A673 (cell line): ENCODE data around the gene NOX4.
"Not testable (repeated sequence)": the region's sequence is repeated elsewhere in the genome, so short reads cannot be mapped to it uniquely, and the experiment has no call there.

Source experiments
- CTCF ChIP-seq: fragments of 300-800, 200-600 bp; sonication (generic); conservative IDR thresholded peaks from 2 replicates; pipeline ENCODE4 v1.5.1; 2017; ENCODE audit warnings: low read depth, mild to moderate bottlenecking, antibody characterized with exemption, low read length, moderate library complexity, mixed read lengths
- EZH2 ChIP-seq: fragments of 200-600 bp; sonication (generic); IDR thresholded peaks from 2 replicates; pipeline ENCODE4 v1.6.1; 2017; ENCODE audit warnings: borderline replicate concordance, low read depth, mild to moderate bottlenecking, mixed read lengths, antibody characterized with exemption, low read length; ENCODE audit not compliant: poor library complexity, severe bottlenecking

DNA sequence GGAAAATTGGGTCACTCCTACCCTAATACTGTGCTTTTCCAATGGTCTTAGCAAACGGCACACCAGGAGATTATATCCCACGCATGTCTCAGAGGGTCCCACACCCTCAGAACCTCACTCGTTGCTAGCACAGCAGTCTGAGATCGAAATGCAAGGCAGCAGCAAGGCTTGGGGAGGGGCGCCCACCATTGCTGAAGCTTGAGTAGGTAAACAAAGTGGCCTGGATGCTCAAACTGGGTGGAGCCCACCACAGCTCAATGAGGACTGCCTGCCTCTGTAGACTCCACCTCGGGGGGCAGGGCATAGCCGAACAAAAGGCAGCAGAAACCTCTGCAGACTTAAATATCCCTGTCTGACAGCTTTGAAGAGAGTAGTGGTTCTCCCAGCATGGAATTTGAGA is 64.7 kb downstream of the NOX4 start:
- not testable (repeated sequence) for TF ChIP-seq CTCF, EZH2
